ENCODE measurements around the gene MYEF2. TPM values are rescaled to one million over a fixed set of nuclear protein-coding genes. Genes with fewer than 3 reads are reported as not detected.

Gene MYEF2
- total RNA-seq, 2 experiments from 2014 or later, result 44.0 to 107 TPM

DNA sequence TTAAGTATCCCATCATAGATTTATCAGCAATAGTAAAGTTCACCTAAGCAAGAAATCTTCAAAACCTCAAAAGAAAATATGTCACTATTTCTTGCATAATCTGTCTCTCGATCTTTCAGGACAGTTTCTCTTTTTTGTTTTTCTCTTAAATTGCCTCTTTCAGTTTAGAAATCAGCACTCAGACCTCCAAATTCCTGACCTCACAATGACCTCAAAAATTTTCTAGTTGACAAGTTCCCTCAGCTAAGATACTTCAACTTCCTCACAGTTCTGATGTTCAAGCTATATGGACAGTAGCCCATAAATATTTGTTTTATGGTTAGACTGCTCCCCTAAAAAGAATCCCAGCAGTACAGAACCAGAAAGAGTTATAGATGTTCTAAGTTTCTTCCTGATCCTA, 33.2 kb downstream of the MYEF2 start:
- peaks cover 75% of the 10 kb centered on the region for H3K36me3 ChIP-seq (ENCODE audit: insufficient read depth, low read length)
- H3K9me3 ChIP-seq (ENCODE audit: low read length), result no peaks in the 10 kb centered on the region
- H3K4me2 ChIP-seq (ENCODE audit: low read length), result no peak overlapping the region
- H2AFZ ChIP-seq (ENCODE audit: low read length), result no peak overlapping the region
- no peak overlapping the region for H3K27ac ChIP-seq (ENCODE audit: low read depth, low read length, poor library complexity, severe bottlenecking)
- ChIA-PET CTCF (ENCODE audit: unreplicated experiment) (no interaction called here), POLR2A (no interaction called here)
- no peaks in the 10 kb centered on the region for H3K9me2 ChIP-seq (ENCODE audit: insufficient read depth, low read length)
- DNase-seq (ENCODE audit: low spot score), result no peak
- intact Hi-C loops (cut with micrococcal nuclease; ENCODE audit: unreplicated experiment), result no loop called here
- TF ChIP-seq EZH2phosphoT487 (IDR thresholded peaks at IDR 0.05; ENCODE audit: borderline replicate concordance, low read depth, low read length), result no peak
- TF ChIP-seq, protein P1, sequence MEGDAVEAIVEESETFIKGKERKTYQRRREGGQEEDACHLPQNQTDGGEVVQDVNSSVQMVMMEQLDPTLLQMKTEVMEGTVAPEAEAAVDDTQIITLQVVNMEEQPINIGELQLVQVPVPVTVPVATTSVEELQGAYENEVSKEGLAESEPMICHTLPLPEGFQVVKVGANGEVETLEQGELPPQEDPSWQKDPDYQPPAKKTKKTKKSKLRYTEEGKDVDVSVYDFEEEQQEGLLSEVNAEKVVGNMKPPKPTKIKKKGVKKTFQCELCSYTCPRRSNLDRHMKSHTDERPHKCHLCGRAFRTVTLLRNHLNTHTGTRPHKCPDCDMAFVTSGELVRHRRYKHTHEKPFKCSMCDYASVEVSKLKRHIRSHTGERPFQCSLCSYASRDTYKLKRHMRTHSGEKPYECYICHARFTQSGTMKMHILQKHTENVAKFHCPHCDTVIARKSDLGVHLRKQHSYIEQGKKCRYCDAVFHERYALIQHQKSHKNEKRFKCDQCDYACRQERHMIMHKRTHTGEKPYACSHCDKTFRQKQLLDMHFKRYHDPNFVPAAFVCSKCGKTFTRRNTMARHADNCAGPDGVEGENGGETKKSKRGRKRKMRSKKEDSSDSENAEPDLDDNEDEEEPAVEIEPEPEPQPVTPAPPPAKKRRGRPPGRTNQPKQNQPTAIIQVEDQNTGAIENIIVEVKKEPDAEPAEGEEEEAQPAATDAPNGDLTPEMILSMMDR (conservative IDR thresholded peaks at IDR 0.05; ENCODE audit: low read length), result no peak
- H3K4me3 ChIP-seq (ENCODE audit: low read depth, low read length, poor library complexity, severe bottlenecking), result no peak overlapping the region
- no peaks in the 10 kb centered on the region for H4K20me1 ChIP-seq (ENCODE audit: insufficient read depth, low read length)
- H3K4me1 ChIP-seq (ENCODE audit: insufficient read depth, low read length, poor library complexity, severe bottlenecking), result no peaks in the 10 kb centered on the region
- no TSS peak for BruUV-seq (replicated peaks)
- H3K79me2 ChIP-seq (ENCODE audit: insufficient read depth, low read depth, low read length), result no peaks in the 10 kb centered on the region

DNA sequence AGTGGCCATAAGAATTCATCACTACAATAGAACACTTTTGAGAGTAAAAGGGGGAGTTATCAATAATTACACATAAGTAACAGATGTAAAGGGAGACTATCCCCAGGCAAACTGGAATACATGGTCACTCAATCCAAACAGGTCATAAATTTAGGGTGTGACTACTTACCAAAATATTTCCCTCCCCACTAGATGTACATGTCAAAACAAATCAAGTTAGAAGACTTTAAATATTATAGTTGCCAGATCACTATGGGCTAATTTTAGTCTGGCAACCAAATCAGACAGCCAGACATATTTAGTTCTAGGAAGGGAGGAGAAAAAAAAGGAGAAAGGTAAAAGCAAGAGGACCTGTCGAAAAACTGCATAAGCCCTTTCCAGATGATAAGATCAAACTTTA, 34.2 kb downstream of the MYEF2 start:
- no TSS peak for BruUV-seq (replicated peaks)
- POLR2A ChIA-PET, result no interaction called here
- CTCF ChIA-PET (ENCODE audit: unreplicated experiment), result no interaction called here

DNA sequence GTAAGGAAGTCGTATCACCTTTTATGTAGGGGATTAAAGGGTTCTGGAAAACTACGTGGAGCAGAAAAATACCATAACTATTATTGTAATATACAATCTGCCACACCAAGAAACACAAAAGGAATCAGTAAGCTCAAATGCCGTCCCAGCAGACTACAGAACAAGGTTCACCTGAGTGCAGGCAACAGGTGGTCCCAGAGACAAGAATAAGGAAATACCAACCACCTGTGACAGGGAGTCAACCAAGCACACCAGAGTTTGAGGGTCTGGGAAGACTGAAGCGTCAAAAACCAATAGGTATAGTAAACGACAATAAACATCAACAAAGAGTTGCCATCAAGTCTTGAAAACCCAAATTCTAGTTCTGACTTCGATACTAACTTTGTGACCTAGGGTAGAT, 45.2 kb downstream of the MYEF2 start:
- intact Hi-C loops (cut with micrococcal nuclease; ENCODE audit: unreplicated experiment), result loop anchor here (10.0 kb wide), 1 partner anchor 112 kb away; no protein-coding TSS in a partner anchor
- CTCF ChIA-PET (ENCODE audit: unreplicated experiment), result no interaction called here
- H3K36me3 ChIP-seq (ENCODE audit: insufficient read depth, low read length), result no peaks in the 10 kb centered on the region

More for the DNA sequence above, 34.2 kb downstream of the MYEF2 start:
- DNase-seq (ENCODE audit: low spot score), result no peak
- Histone ChIP-seq H3K4me3 (ENCODE audit: low read depth, low read length, poor library complexity, severe bottlenecking) (no peak overlapping the region), H3K27ac (ENCODE audit: low read depth, low read length, poor library complexity, severe bottlenecking) (no peak overlapping the region), H4K20me1 (ENCODE audit: insufficient read depth, low read length) (no peaks in the 10 kb centered on the region), H3K9me2 (ENCODE audit: insufficient read depth, low read length) (no peaks in the 10 kb centered on the region), H3K79me2 (ENCODE audit: insufficient read depth, low read depth, low read length) (no peaks in the 10 kb centered on the region), H3K9me3 (ENCODE audit: low read length) (no peaks in the 10 kb centered on the region), H3K36me3 (ENCODE audit: insufficient read depth, low read length) (peaks cover 74% of the 10 kb centered on the region), H2AFZ (ENCODE audit: low read length) (no peak overlapping the region), H3K4me2 (ENCODE audit: low read length) (no peak overlapping the region), H3K4me1 (ENCODE audit: insufficient read depth, low read length, poor library complexity, severe bottlenecking) (no peaks in the 10 kb centered on the region)
- intact Hi-C loops (cut with micrococcal nuclease; ENCODE audit: unreplicated experiment), result no loop called here
- TF ChIP-seq, protein P1 (conservative IDR thresholded peaks at IDR 0.05; ENCODE audit: low read length), result no peak
- no peak for TF ChIP-seq EZH2phosphoT487 (IDR thresholded peaks at IDR 0.05; ENCODE audit: borderline replicate concordance, low read depth, low read length)

More for the DNA sequence above, 45.2 kb downstream of the MYEF2 start:
- no TSS peak for BruUV-seq (replicated peaks)
- POLR2A ChIA-PET, result interaction anchor here (0.9 kb wide), 1 partner anchor 15 kb away, joined by 3 read pairs; no protein-coding TSS in a partner anchor
- H4K20me1 ChIP-seq (ENCODE audit: insufficient read depth, low read length), result no peaks in the 10 kb centered on the region
- H3K9me2 ChIP-seq (ENCODE audit: insufficient read depth, low read length), result no peaks in the 10 kb centered on the region
- DNase-seq (ENCODE audit: low spot score), result no peak
- TF ChIP-seq, protein P1 (conservative IDR thresholded peaks at IDR 0.05; ENCODE audit: low read length), result no peak
- TF ChIP-seq EZH2phosphoT487 (IDR thresholded peaks at IDR 0.05; ENCODE audit: borderline replicate concordance, low read depth, low read length), result no peak
- no peak overlapping the region for H3K27ac ChIP-seq (ENCODE audit: low read depth, low read length, poor library complexity, severe bottlenecking)
- no peaks in the 10 kb centered on the region for H3K9me3 ChIP-seq (ENCODE audit: low read length)
- H2AFZ ChIP-seq (ENCODE audit: low read length), result no peak overlapping the region
- no peaks in the 10 kb centered on the region for H3K79me2 ChIP-seq (ENCODE audit: insufficient read depth, low read depth, low read length)
- H3K4me3 ChIP-seq (ENCODE audit: low read depth, low read length, poor library complexity, severe bottlenecking), result no peak overlapping the region
- no peaks in the 10 kb centered on the region for H3K4me1 ChIP-seq (ENCODE audit: insufficient read depth, low read length, poor library complexity, severe bottlenecking)
- H3K4me2 ChIP-seq (ENCODE audit: low read length), result no peak overlapping the region
